ENCODE results near the gene GPC6. TPM values are rescaled to one million over a fixed set of nuclear protein-coding genes. Genes with fewer than 3 reads are reported as not detected.

GPC6 gene
- total and polyA plus RNA-seq, 9 of the 15 experiments (the other 6 are each of a cell fraction or from before 2014, with no cell fraction given), result under 0.01 to 0.20 (median 0.01) TPM; not detected in 4

DNA sequence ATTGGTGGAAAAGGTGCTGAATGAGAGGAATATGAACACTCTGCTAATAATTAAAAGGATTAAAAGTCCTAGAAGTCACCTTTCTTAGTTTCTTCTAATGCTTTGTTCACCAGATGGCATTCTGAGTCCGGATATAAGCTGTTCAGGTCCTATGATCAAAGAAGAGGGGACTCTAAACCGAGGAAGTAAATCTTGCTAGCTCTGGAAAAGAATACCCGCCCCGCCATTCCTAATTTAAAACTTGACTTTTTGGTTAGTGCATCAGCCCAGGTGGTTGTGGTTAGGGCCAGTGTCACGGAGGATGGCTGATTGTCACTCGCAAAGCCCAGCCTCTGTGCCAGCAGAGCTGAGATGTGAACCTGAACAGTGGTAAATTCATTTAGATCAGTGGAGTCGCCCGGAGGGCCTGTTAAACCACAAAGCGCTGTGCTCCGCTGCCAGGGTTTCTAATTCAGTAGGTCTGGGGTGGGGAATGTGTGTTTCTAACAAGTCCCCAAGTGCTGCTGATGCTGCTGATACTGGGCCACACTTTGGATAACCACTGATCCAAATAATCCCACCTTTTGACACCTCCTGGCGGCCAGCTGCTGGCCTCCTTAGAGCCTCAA is 827.5 kb downstream of the GPC6 start:
- Histone ChIP-seq H3K9ac (ENCODE audit: insufficient read depth in 1 of 2, low read depth in 2 of 2, low read length in 2 of 2) (no peak overlapping the region), H3K27me3 (ENCODE audit: control insufficient read depth in 2 of 2, insufficient read depth in 2 of 2, low read length in 2 of 2) (no peaks in the 10 kb centered on the region), H2AFZ (ENCODE audit: low read depth, low read length) (no peak overlapping the region), H3K4me3 (no peak overlapping the region), H3K9me1 (ENCODE audit: control insufficient read depth, insufficient read depth, low read length) (no peaks in the 10 kb centered on the region), H3K27ac (ENCODE audit: extremely low read depth, low read depth, low read length) (no peak overlapping the region), H3K36me3 (ENCODE audit: control insufficient read depth, insufficient read depth, low read length) (no peaks in the 10 kb centered on the region), H4K20me1 (replicated peaks; ENCODE audit: control insufficient read depth, insufficient read depth, low read length) (no peaks in the 10 kb centered on the region), H3K4me2 (ENCODE audit: insufficient read depth, low read length) (no peak overlapping the region), H3K4me1 (replicated peaks in 1 of 2; ENCODE audit: control insufficient read depth in 2 of 2, insufficient read depth in 2 of 2, low read length in 2 of 2) (no peaks in the 10 kb centered on the region), H3K79me2 (ENCODE audit: control insufficient read depth, insufficient read depth, low read length) (no peaks in the 10 kb centered on the region), H3K9me3 (replicated peaks; ENCODE audit: control insufficient read depth, insufficient read depth, low read depth, low read length) (no peaks in the 10 kb centered on the region)
- 5% methylated on average over 9 of the region's 11 CpGs for WGBS (ENCODE audit: insufficient coverage, low coverage, missing lambda C conversion rate)
- no TSS peak for BruUV-seq (replicated peaks)
- FAIRE-seq (no peak), DNase-seq (ENCODE audit: extremely low read depth in 1 of 4, low spot score in 3 of 4) (no peak), ATAC-seq (no peak)
- TF ChIP-seq PHF8 (IDR thresholded peaks at IDR 0.05; ENCODE audit: borderline replicate concordance, low read length) (no peak), RBM25 (IDR thresholded peaks at IDR 0.05; ENCODE audit: low read depth, low read length, severe bottlenecking) (no peak), NCOA1 (IDR thresholded peaks at IDR 0.05; ENCODE audit: low read depth) (no peak), TSC22D4 (tag; IDR thresholded peaks at IDR 0.05) (no peak), HDAC2 (IDR thresholded peaks at IDR 0.05) (no peak), RHOXF2B (CRISPR knock-in tag; conservative IDR thresholded peaks at IDR 0.05) (no peak), RBFOX2 (IDR thresholded peaks at IDR 0.05; ENCODE audit: low read depth, low read length) (no peak), ETS2 (tag; IDR thresholded peaks at IDR 0.05; ENCODE audit: borderline replicate concordance, poor library complexity, severe bottlenecking) (no peak), ZNF354B (CRISPR knock-in tag; IDR thresholded peaks at IDR 0.05) (no peak)
- ChIA-PET CTCF (ENCODE audit: low intra/inter-chr PET ratio) (no interaction called here), POLR2A (no interaction called here)
- in situ Hi-C loops (cut with MboI) (no loop called here), intact Hi-C loops (cut with micrococcal nuclease) (no loop called here)
